ENCODE results near the gene COL10A1. TPM values are rescaled to one million over a fixed set of nuclear protein-coding genes. Genes with fewer than 3 reads are reported as not detected.

The COL10A1 gene
- total RNA-seq, 3 donors from 2014 or later: not detected

- Mint-ChIP-seq H3K27me3 (ENCODE audit: low read depth) (peaks cover 12% of the 10 kb centered on the region), H3K36me3 (ENCODE audit: insufficient read depth) (no peaks in the 10 kb centered on the region), H3K4me1 (ENCODE audit: low read depth) (no peaks in the 10 kb centered on the region), H3K4me3 (no peak overlapping the region), H3K9me3 (no peaks in the 10 kb centered on the region)
- DNase-seq (no peak), ATAC-seq (no peak)
These were observed 42.9 kb downstream of the COL10A1 start for GRCh38 chr6:116083052-116083451.

GRCh38 chr6:116078945-116079344, 47.0 kb downstream of the COL10A1 start:
- peaks cover 11% of the 10 kb centered on the region for H3K27me3 Mint-ChIP-seq (ENCODE audit: low read depth)
- no peaks in the 10 kb centered on the region for H3K36me3 Mint-ChIP-seq (ENCODE audit: insufficient read depth)
- H3K4me3 Mint-ChIP-seq: no peak overlapping the region
- no peaks in the 10 kb centered on the region for H3K9me3 Mint-ChIP-seq
- H3K4me1 Mint-ChIP-seq (ENCODE audit: low read depth): no peaks in the 10 kb centered on the region
- ATAC-seq (no peak), DNase-seq (no peak)

- H3K36me3 Mint-ChIP-seq (ENCODE audit: insufficient read depth): no peaks in the 10 kb centered on the region
- no peak overlapping the region for H3K4me3 Mint-ChIP-seq
- H3K4me1 Mint-ChIP-seq (ENCODE audit: low read depth): no peaks in the 10 kb centered on the region
- H3K27me3 Mint-ChIP-seq (ENCODE audit: low read depth): peaks cover 11% of the 10 kb centered on the region
- ATAC-seq (no peak), DNase-seq (no peak)
- H3K9me3 Mint-ChIP-seq: no peaks in the 10 kb centered on the region
These were observed 47.4 kb downstream of the COL10A1 start for GRCh38 chr6:116078522-116078921.

GRCh38 chr6:116074732-116075390, 51.1 kb downstream of the COL10A1 start:
- no peaks in the 10 kb centered on the region for H3K9me3 Mint-ChIP-seq
- DNase-seq (no peak), ATAC-seq (no peak)
- H3K4me1 Mint-ChIP-seq (ENCODE audit: low read depth): no peaks in the 10 kb centered on the region
- H3K4me3 Mint-ChIP-seq: no peak overlapping the region
- H3K36me3 Mint-ChIP-seq (ENCODE audit: insufficient read depth): no peaks in the 10 kb centered on the region
- no peaks in the 10 kb centered on the region for H3K27me3 Mint-ChIP-seq (ENCODE audit: low read depth)

GRCh38 chr6:116073765-116074440, 52.0 kb downstream of the COL10A1 start:
- DNase-seq (no peak), ATAC-seq (no peak)
- Mint-ChIP-seq H3K9me3 (no peaks in the 10 kb centered on the region), H3K4me1 (ENCODE audit: low read depth) (no peaks in the 10 kb centered on the region), H3K27me3 (ENCODE audit: low read depth) (peaks cover 2% of the 10 kb centered on the region), H3K4me3 (no peak overlapping the region), H3K36me3 (ENCODE audit: insufficient read depth) (no peaks in the 10 kb centered on the region)

- no peak for ATAC-seq
These were observed 53.6 kb downstream of the COL10A1 start for GRCh38 chr6:116072368-116072767.

GRCh38 chr6:116070616-116071389, 55.1 kb downstream of the COL10A1 start:
- Mint-ChIP-seq H3K9me3 (no peaks in the 10 kb centered on the region), H3K4me1 (ENCODE audit: low read depth) (no peaks in the 10 kb centered on the region), H3K36me3 (ENCODE audit: insufficient read depth) (no peaks in the 10 kb centered on the region), H3K27me3 (ENCODE audit: low read depth) (peaks cover 10% of the 10 kb centered on the region), H3K4me3 (no peak overlapping the region)
- ATAC-seq (no peak), DNase-seq (no peak)

More at GRCh38 chr6:116072368-116072767, 53.6 kb downstream of the COL10A1 start:
- DNase-seq: no peak
- Mint-ChIP-seq H3K4me1 (ENCODE audit: low read depth) (no peaks in the 10 kb centered on the region), H3K36me3 (ENCODE audit: insufficient read depth) (no peaks in the 10 kb centered on the region), H3K9me3 (no peaks in the 10 kb centered on the region), H3K27me3 (ENCODE audit: low read depth) (peaks cover 6% of the 10 kb centered on the region), H3K4me3 (no peak overlapping the region)

GRCh38 chr6:116070101-116070500, 55.8 kb downstream of the COL10A1 start:
- Mint-ChIP-seq H3K4me3 (no peak overlapping the region), H3K4me1 (ENCODE audit: low read depth) (no peaks in the 10 kb centered on the region), H3K36me3 (ENCODE audit: insufficient read depth) (no peaks in the 10 kb centered on the region), H3K9me3 (no peaks in the 10 kb centered on the region), H3K27me3 (ENCODE audit: low read depth) (peaks cover 10% of the 10 kb centered on the region)
- ATAC-seq (no peak), DNase-seq (no peak)

Other genes starting within 250 kb of the COL10A1 start
- gene FRK, start 65.2 kb downstream of the COL10A1 start, total RNA-seq: under 1 TPM; 0.03 to 0.05 (median 0.03) TPM
- gene NT5DC1, start 25.3 kb downstream of the COL10A1 start, total RNA-seq: 10 to 100 TPM; 32.5 to 39.7 (median 33.8) TPM
- 10 to 100 TPM; 17.3 to 19.2 (median 18.5) TPM for gene TSPYL4, start 127.9 kb upstream of the COL10A1 start, total RNA-seq
- 10 to 100 TPM; 42.8 to 53.4 (median 46.3) TPM for gene TSPYL1, start 153.8 kb upstream of the COL10A1 start, total RNA-seq
- gene DSE, start 244.8 kb upstream of the COL10A1 start, total RNA-seq: 1 to 10 TPM; 2.0 to 4.7 (median 3.4) TPM